Nephron (organoid): ENCODE data around the gene ABLIM2.

Experiments used
- H3K27ac Mint-ChIP-seq, 3 experiments: 2 replicates each; pipeline ENCODE4 v1.8.0; 2020; ENCODE audit warnings: mixed read lengths in 3 of 3, mild to moderate bottlenecking in 2 of 3, moderate library complexity in 1 of 3
- H3K27me3 Mint-ChIP-seq: 2 replicates; pipeline ENCODE4 v1.8.0; 2021; ENCODE audit warnings: low read depth, mild to moderate bottlenecking, moderate library complexity, mixed read lengths
- H3K36me3 Mint-ChIP-seq: 2 replicates; pipeline ENCODE4 v1.8.0; 2020; ENCODE audit warnings: low read depth, mixed read lengths
- H3K4me1 Mint-ChIP-seq: 2 replicates; pipeline ENCODE4 v1.8.0; 2020; ENCODE audit warnings: mixed read lengths
- H3K4me3 Mint-ChIP-seq, 3 experiments: 2 replicates each; pipeline ENCODE4 v1.8.0; 2020; ENCODE audit warnings: mild to moderate bottlenecking in 3 of 3, mixed read lengths in 3 of 3, moderate library complexity in 2 of 3
- H3K9me3 Mint-ChIP-seq: 2 replicates; pipeline ENCODE4 v1.8.0; 2020; ENCODE audit warnings: mixed read lengths
- CTCF ChIP-seq, 3 experiments: fragments of 200-600 bp; sonication (generic); IDR thresholded peaks; one replicate each; pipeline ENCODE4 v1.5.0; 2021; ENCODE audit warnings: antibody characterized with exemption in 3 of 3; ENCODE audit not compliant: unreplicated experiment in 3 of 3

Gene ABLIM2

GRCh38 chr4:8102076-8102355 lies 56.6 kb downstream of the ABLIM2 start:
- no peak for TF ChIP-seq CTCF (IDR thresholded peaks at IDR 0.05; ENCODE audit: unreplicated experiment in 3 of 3)
- H3K4me3 Mint-ChIP-seq = no peak overlapping the region
- H3K27me3 Mint-ChIP-seq = peaks cover 20% of the 10 kb centered on the region
- no peaks in the 10 kb centered on the region for H3K36me3 Mint-ChIP-seq
- peaks cover 11% of the 10 kb centered on the region for H3K4me1 Mint-ChIP-seq
- H3K27ac Mint-ChIP-seq = no peak overlapping the region
- H3K9me3 Mint-ChIP-seq = no peaks in the 10 kb centered on the region

GRCh38 chr4:8101213-8102075 lies 57.2 kb downstream of the ABLIM2 start:
- Mint-ChIP-seq H3K4me1 (peaks cover 11% of the 10 kb centered on the region), H3K4me3 (no peak overlapping the region), H3K27ac (peak overlapping the region in 2 of 3 experiments; percentile 15 to 88), H3K27me3 (peaks cover 20% of the 10 kb centered on the region), H3K36me3 (no peaks in the 10 kb centered on the region), H3K9me3 (peaks cover under 1% of the 10 kb centered on the region)
- TF ChIP-seq CTCF (IDR thresholded peaks at IDR 0.05; ENCODE audit: unreplicated experiment in 3 of 3) = no peak

GRCh38 chr4:8099981-8100464 lies 58.6 kb downstream of the ABLIM2 start:
- Mint-ChIP-seq H3K36me3 (peaks cover 10% of the 10 kb centered on the region), H3K4me3 (no peak overlapping the region), H3K4me1 (peaks cover 11% of the 10 kb centered on the region), H3K27me3 (peaks cover 16% of the 10 kb centered on the region), H3K9me3 (peaks cover 10% of the 10 kb centered on the region), H3K27ac (no peak overlapping the region)
- TF ChIP-seq CTCF (IDR thresholded peaks at IDR 0.05; ENCODE audit: unreplicated experiment in 3 of 3) = no peak

- Mint-ChIP-seq H3K27me3 (peaks cover 9% of the 10 kb centered on the region), H3K9me3 (peaks cover 25% of the 10 kb centered on the region), H3K4me3 (no peak overlapping the region), H3K27ac (no peak overlapping the region), H3K4me1 (peaks cover 11% of the 10 kb centered on the region), H3K36me3 (peaks cover 19% of the 10 kb centered on the region)
- TF ChIP-seq CTCF (IDR thresholded peaks at IDR 0.05; ENCODE audit: unreplicated experiment in 3 of 3) = no peak
Observed at GRCh38 chr4:8098506-8098905, 60.1 kb downstream of the ABLIM2 start.

- no peak overlapping the region for H3K27ac Mint-ChIP-seq
- peaks cover 23% of the 10 kb centered on the region for H3K36me3 Mint-ChIP-seq
- H3K4me3 Mint-ChIP-seq = no peak overlapping the region
- H3K4me1 Mint-ChIP-seq = peaks cover 11% of the 10 kb centered on the region
- peaks cover 29% of the 10 kb centered on the region for H3K9me3 Mint-ChIP-seq
- TF ChIP-seq CTCF (IDR thresholded peaks at IDR 0.05; ENCODE audit: unreplicated experiment in 3 of 3) = no peak
- peaks cover 6% of the 10 kb centered on the region for H3K27me3 Mint-ChIP-seq
Observed at GRCh38 chr4:8097721-8098345, 60.8 kb downstream of the ABLIM2 start.
